Mesendoderm (in vitro differentiated cells): ENCODE data around the gene POLR3C.

Experiments
- DNase-seq: peaks from one replicate; pipeline ENCODE4 v3.0.0; 2013
- H2AK5ac ChIP-seq: 2 replicates; pipeline ENCODE4 v1.6.1; 2013; ENCODE audit warnings: low read length, inconsistent platforms
- H2BK120ac ChIP-seq: 2 replicates; pipeline ENCODE4 v1.6.1; 2013; ENCODE audit warnings: low read depth, mild to moderate bottlenecking, low read length, moderate library complexity, mixed read lengths
- H2BK15ac ChIP-seq: replicated peaks from 2 replicates; pipeline ENCODE4 v1.6.1; 2013; ENCODE audit warnings: low read depth, mild to moderate bottlenecking, moderate library complexity
- H2BK5ac ChIP-seq: 2 replicates; pipeline ENCODE4 v1.6.1; 2013; ENCODE audit warnings: low read length, inconsistent platforms
- H3K18ac ChIP-seq: 2 replicates; pipeline ENCODE4 v1.6.1; 2013; ENCODE audit warnings: mild to moderate bottlenecking, low read length, mixed read lengths
- H3K23ac ChIP-seq: one replicate; pipeline ENCODE4 v1.6.1; 2013; ENCODE audit warnings: low read length
- H3K27ac ChIP-seq: 2 replicates; pipeline ENCODE4 v1.5.1; 2013; ENCODE audit warnings: low read depth, mild to moderate bottlenecking, inconsistent platforms, low read length, moderate library complexity
- H3K27me3 ChIP-seq: 2 replicates; pipeline ENCODE4 v1.6.1; 2013; ENCODE audit warnings: low read length, control low read depth, mild to moderate bottlenecking, inconsistent platforms; ENCODE audit not compliant: insufficient read depth, poor library complexity
- H3K36me3 ChIP-seq: 2 replicates; pipeline ENCODE4 v1.6.1; 2013; ENCODE audit warnings: low read length, inconsistent platforms; ENCODE audit not compliant: control insufficient read depth, insufficient read depth
- H3K4ac ChIP-seq: one replicate; pipeline ENCODE4 v1.6.1; 2013; ENCODE audit warnings: low read depth, mild to moderate bottlenecking, low read length, moderate library complexity
- H3K4me1 ChIP-seq: 2 replicates; pipeline ENCODE4 v1.6.1; 2013; ENCODE audit warnings: low read depth, low read length, inconsistent platforms; ENCODE audit not compliant: control insufficient read depth
- H3K4me2 ChIP-seq: 2 replicates; pipeline ENCODE4 v1.6.1; 2013; ENCODE audit warnings: low read length
- H3K4me3 ChIP-seq: 2 replicates; pipeline ENCODE4 v1.5.1; 2013; ENCODE audit warnings: mild to moderate bottlenecking, low read length
- H3K56ac ChIP-seq: one replicate; pipeline ENCODE4 v1.6.1; 2013; ENCODE audit warnings: low read length
- H3K79me1 ChIP-seq: 2 replicates; pipeline ENCODE4 v1.6.1; 2013; ENCODE audit warnings: low read length, inconsistent platforms
- H3K79me2 ChIP-seq: 2 replicates; pipeline ENCODE4 v1.6.1; 2013; ENCODE audit warnings: mild to moderate bottlenecking, low read length; ENCODE audit not compliant: control insufficient read depth, insufficient read depth
- H3K9ac ChIP-seq: 2 replicates; pipeline ENCODE4 v1.6.1; 2013; ENCODE audit warnings: low read length, inconsistent platforms
- H4K5ac ChIP-seq: one replicate; pipeline ENCODE4 v1.6.1; 2013; ENCODE audit warnings: low read length
- H4K8ac ChIP-seq: one replicate; pipeline ENCODE4 v1.6.1; 2013; ENCODE audit warnings: low read depth, mild to moderate bottlenecking, control low read depth, low read length, moderate library complexity
- WGBS: extraction: QIAGEN DNeasy Blood & Tissue Kit; methylation state at CpG from one replicate; pipeline ENCODE4 v1.1.7; 2013; ENCODE audit warnings: low lambda C conversion rate, missing lambda C conversion rate; ENCODE audit not compliant: insufficient coverage; ENCODE audit errors: extremely low coverage; 5-methylcytosine and 5-hydroxymethylcytosine counted together

Gene POLR3C

GRCh38 chr1:145871994-145872924 lies 48.3 kb downstream of the POLR3C start:
- Histone ChIP-seq H3K79me1 (no peaks in the 10 kb centered on the region), H3K36me3 (no peaks in the 10 kb centered on the region), H3K4me2 (peak overlapping the region; percentile 78), H4K5ac (peak overlapping the region; percentile 16), H4K8ac (peak overlapping the region; percentile 77), H3K27ac (no peak overlapping the region), H3K56ac (peak overlapping the region; percentile 82), H3K9ac (peak overlapping the region; percentile 63), H3K18ac (peak overlapping the region; percentile 32), H2BK5ac (no peak overlapping the region), H2AK5ac (no peak overlapping the region), H2BK15ac (no peak overlapping the region), H3K4me1 (no peaks in the 10 kb centered on the region), H3K4ac (no peak overlapping the region), H2BK120ac (no peak overlapping the region), H3K27me3 (no peaks in the 10 kb centered on the region), H3K23ac (no peak overlapping the region), H3K79me2 (no peaks in the 10 kb centered on the region), H3K4me3 (no peak overlapping the region)
- peak; percentile 60 for DNase-seq
- no CpG with 5 or more reads among the region's 47 CpGs for WGBS

- no peaks in the 10 kb centered on the region for H3K79me2 ChIP-seq
- no peak for DNase-seq
- H3K4me3 ChIP-seq, result no peak overlapping the region
- WGBS, result no CpG with 5 or more reads among the region's 12 CpGs
- no peak overlapping the region for H2BK5ac ChIP-seq
- H3K4me2 ChIP-seq, result no peak overlapping the region
- H3K27me3 ChIP-seq, result no peaks in the 10 kb centered on the region
- no peak overlapping the region for H2AK5ac ChIP-seq
- H3K9ac ChIP-seq, result no peak overlapping the region
- peaks cover 8% of the 10 kb centered on the region for H3K4me1 ChIP-seq
- no peak overlapping the region for H4K8ac ChIP-seq
- no peak overlapping the region for H3K18ac ChIP-seq
- H3K27ac ChIP-seq, result no peak overlapping the region
- H2BK15ac ChIP-seq, result no peak overlapping the region
- no peak overlapping the region for H4K5ac ChIP-seq
- no peak overlapping the region for H2BK120ac ChIP-seq
- no peak overlapping the region for H3K4ac ChIP-seq
- H3K56ac ChIP-seq, result no peak overlapping the region
- H3K79me1 ChIP-seq, result no peaks in the 10 kb centered on the region
- H3K36me3 ChIP-seq, result no peaks in the 10 kb centered on the region
- no peak overlapping the region for H3K23ac ChIP-seq
Observed at GRCh38 chr1:145874646-145875045, 50.6 kb downstream of the POLR3C start.

- Histone ChIP-seq H4K8ac (no peak overlapping the region), H3K79me1 (no peaks in the 10 kb centered on the region), H2BK120ac (no peak overlapping the region), H2BK5ac (no peak overlapping the region), H2BK15ac (no peak overlapping the region), H2AK5ac (no peak overlapping the region), H3K36me3 (no peaks in the 10 kb centered on the region), H3K4me2 (no peak overlapping the region), H3K56ac (no peak overlapping the region), H3K4me1 (peaks cover 8% of the 10 kb centered on the region), H3K27me3 (no peaks in the 10 kb centered on the region), H3K9ac (no peak overlapping the region), H3K4me3 (no peak overlapping the region), H3K23ac (no peak overlapping the region), H3K4ac (no peak overlapping the region), H3K27ac (no peak overlapping the region), H4K5ac (no peak overlapping the region), H3K18ac (no peak overlapping the region), H3K79me2 (no peaks in the 10 kb centered on the region)
- no CpG with 5 or more reads among the region's 7 CpGs for WGBS
- peak; percentile 20 for DNase-seq
Observed at GRCh38 chr1:145877923-145878486, 54.0 kb downstream of the POLR3C start.

GRCh38 chr1:145878724-145879123 lies 54.7 kb downstream of the POLR3C start:
- Histone ChIP-seq H4K5ac (no peak overlapping the region), H3K4me3 (no peak overlapping the region), H2BK120ac (no peak overlapping the region), H3K9ac (no peak overlapping the region), H3K4ac (no peak overlapping the region), H3K18ac (no peak overlapping the region), H3K36me3 (no peaks in the 10 kb centered on the region), H3K79me2 (no peaks in the 10 kb centered on the region), H3K4me1 (peaks cover 8% of the 10 kb centered on the region), H2AK5ac (no peak overlapping the region), H3K27ac (no peak overlapping the region), H3K27me3 (no peaks in the 10 kb centered on the region), H4K8ac (no peak overlapping the region), H3K4me2 (no peak overlapping the region), H2BK5ac (no peak overlapping the region), H2BK15ac (no peak overlapping the region), H3K79me1 (no peaks in the 10 kb centered on the region), H3K23ac (no peak overlapping the region), H3K56ac (no peak overlapping the region)
- no peak for DNase-seq
- no CpG with 5 or more reads among the region's 2 CpGs for WGBS

- Histone ChIP-seq H3K36me3 (no peaks in the 10 kb centered on the region), H3K56ac (no peak overlapping the region), H3K9ac (no peak overlapping the region), H2BK15ac (no peak overlapping the region), H2AK5ac (no peak overlapping the region), H3K4ac (no peak overlapping the region), H4K8ac (no peak overlapping the region), H4K5ac (no peak overlapping the region), H3K18ac (no peak overlapping the region), H3K4me1 (peaks cover 8% of the 10 kb centered on the region), H3K4me3 (no peak overlapping the region), H3K4me2 (no peak overlapping the region), H3K79me1 (no peaks in the 10 kb centered on the region), H2BK5ac (no peak overlapping the region), H2BK120ac (no peak overlapping the region), H3K79me2 (no peaks in the 10 kb centered on the region), H3K23ac (no peak overlapping the region), H3K27me3 (peaks cover 2% of the 10 kb centered on the region), H3K27ac (no peak overlapping the region)
- peak; percentile 84 for DNase-seq
- WGBS, result no CpG with 5 or more reads among the region's 5 CpGs
Observed at GRCh38 chr1:145879775-145880174, 55.8 kb downstream of the POLR3C start.
